Stimulated activated memory B cell treated with anti-CD40 and anti-IgM and Interleukin-4, amounts not matched to agents 10 μg/mL and 1 μg/mL and 100 μg/mL, for 72 hours (primary cell): ENCODE data around the gene COG5.
"Not testable (repeated sequence)": the region's sequence is repeated elsewhere in the genome, so short reads cannot be mapped to it uniquely, and the experiment has no call there.

Source experiments
- ATAC-seq: fragments of 150-1000 bp; cut with Tn5 transposase; 2 replicates; pipeline ENCODE4 v1.10.0; 2021
- H3K27ac Mint-ChIP-seq: one replicate; pipeline ENCODE4 v1.8.0; 2022; ENCODE audit warnings: mild to moderate bottlenecking, mixed read lengths
- H3K27me3 Mint-ChIP-seq: one replicate; pipeline ENCODE4 v1.8.0; 2022; ENCODE audit warnings: mixed read lengths
- H3K36me3 Mint-ChIP-seq: one replicate; pipeline ENCODE4 v1.8.0; 2022; ENCODE audit warnings: mixed read lengths
- H3K4me1 Mint-ChIP-seq: one replicate; pipeline ENCODE4 v1.8.0; 2022; ENCODE audit warnings: mixed read lengths
- H3K4me3 Mint-ChIP-seq: one replicate; pipeline ENCODE4 v1.8.0; 2022; ENCODE audit warnings: mild to moderate bottlenecking, moderate library complexity, mixed read lengths
- H3K9me3 Mint-ChIP-seq: one replicate; pipeline ENCODE4 v1.8.0; 2022; ENCODE audit warnings: mixed read lengths

Gene COG5

GRCh38 chr7:107251963-107252362 lies 311.8 kb downstream of the COG5 start:
- no peaks in the 10 kb centered on the region for H3K27me3 Mint-ChIP-seq
- H3K9me3 Mint-ChIP-seq, result peaks cover 8% of the 10 kb centered on the region
- H3K36me3 Mint-ChIP-seq, result peaks cover 36% of the 10 kb centered on the region
- H3K4me3 Mint-ChIP-seq, result no peak overlapping the region
- no peak for ATAC-seq
- no peak overlapping the region for H3K27ac Mint-ChIP-seq
- H3K4me1 Mint-ChIP-seq, result peaks cover 11% of the 10 kb centered on the region

- H3K36me3 Mint-ChIP-seq, result peaks cover 62% of the 10 kb centered on the region
- H3K27ac Mint-ChIP-seq, result no peak overlapping the region
- no peaks in the 10 kb centered on the region for H3K27me3 Mint-ChIP-seq
- peaks cover 9% of the 10 kb centered on the region for H3K4me1 Mint-ChIP-seq
- ATAC-seq, result no peak
- peaks cover 26% of the 10 kb centered on the region for H3K9me3 Mint-ChIP-seq
- H3K4me3 Mint-ChIP-seq, result no peak overlapping the region
These were observed 315.0 kb downstream of the COG5 start for GRCh38 chr7:107248551-107249316.

GRCh38 chr7:107246836-107247235 lies 316.9 kb downstream of the COG5 start:
- not testable (repeated sequence) for H3K27ac Mint-ChIP-seq, ATAC-seq, H3K27me3 Mint-ChIP-seq, H3K4me3 Mint-ChIP-seq, H3K4me1 Mint-ChIP-seq
- H3K36me3 Mint-ChIP-seq, result peaks cover 76% of the 10 kb centered on the region
- peaks cover 26% of the 10 kb centered on the region for H3K9me3 Mint-ChIP-seq

GRCh38 chr7:107244613-107245012 lies 319.1 kb downstream of the COG5 start:
- Mint-ChIP-seq H3K27ac (no peak overlapping the region), H3K4me3 (no peak overlapping the region), H3K4me1 (peaks cover 5% of the 10 kb centered on the region)

GRCh38 chr7:107242267-107242666 lies 321.5 kb downstream of the COG5 start:
- Mint-ChIP-seq H3K27ac (no peak overlapping the region), H3K9me3 (peaks cover 21% of the 10 kb centered on the region), H3K4me3 (no peak overlapping the region), H3K27me3 (no peaks in the 10 kb centered on the region), H3K36me3 (peaks cover 69% of the 10 kb centered on the region), H3K4me1 (no peaks in the 10 kb centered on the region)
- ATAC-seq, result no peak

More at GRCh38 chr7:107244613-107245012, 319.1 kb downstream of the COG5 start:
- ATAC-seq, result no peak
- peaks cover 77% of the 10 kb centered on the region for H3K36me3 Mint-ChIP-seq
- H3K9me3 Mint-ChIP-seq, result peaks cover 26% of the 10 kb centered on the region
- H3K27me3 Mint-ChIP-seq, result no peaks in the 10 kb centered on the region

- Mint-ChIP-seq H3K27ac (no peak overlapping the region), H3K27me3 (no peaks in the 10 kb centered on the region), H3K4me3 (no peak overlapping the region), H3K4me1 (peaks cover 6% of the 10 kb centered on the region), H3K9me3 (no peaks in the 10 kb centered on the region), H3K36me3 (peaks cover 29% of the 10 kb centered on the region)
- ATAC-seq, result no peak
These were observed 326.3 kb downstream of the COG5 start for GRCh38 chr7:107237451-107237850.

GRCh38 chr7:107236862-107237261 lies 326.9 kb downstream of the COG5 start:
- Mint-ChIP-seq H3K36me3 (peaks cover 24% of the 10 kb centered on the region), H3K4me3 (no peak overlapping the region), H3K27ac (no peak overlapping the region), H3K9me3 (no peaks in the 10 kb centered on the region), H3K4me1 (peaks cover 6% of the 10 kb centered on the region), H3K27me3 (no peaks in the 10 kb centered on the region)
- ATAC-seq, result no peak

- peak overlapping the region; percentile 17 for H3K27ac Mint-ChIP-seq
- H3K9me3 Mint-ChIP-seq, result no peaks in the 10 kb centered on the region
- H3K4me1 Mint-ChIP-seq, result peaks cover 6% of the 10 kb centered on the region
- no peak for ATAC-seq
- no peak overlapping the region for H3K4me3 Mint-ChIP-seq
- H3K36me3 Mint-ChIP-seq, result peaks cover 22% of the 10 kb centered on the region
- H3K27me3 Mint-ChIP-seq, result no peaks in the 10 kb centered on the region
These were observed 329.3 kb downstream of the COG5 start for GRCh38 chr7:107234436-107234835.

- Mint-ChIP-seq H3K36me3 (peaks cover 25% of the 10 kb centered on the region), H3K4me1 (peaks cover 6% of the 10 kb centered on the region), H3K9me3 (no peaks in the 10 kb centered on the region), H3K27me3 (no peaks in the 10 kb centered on the region), H3K4me3 (no peak overlapping the region), H3K27ac (peak overlapping the region; percentile 17)
- ATAC-seq, result no peak
These were observed 329.7 kb downstream of the COG5 start for GRCh38 chr7:107233981-107234380.

- Mint-ChIP-seq H3K9me3 (no peaks in the 10 kb centered on the region), H3K4me1 (peaks cover 6% of the 10 kb centered on the region), H3K27ac (no peak overlapping the region), H3K36me3 (peaks cover 26% of the 10 kb centered on the region), H3K27me3 (no peaks in the 10 kb centered on the region), H3K4me3 (no peak overlapping the region)
- ATAC-seq, result no peak
These were observed 330.5 kb downstream of the COG5 start for GRCh38 chr7:107233174-107233573.

GRCh38 chr7:107232568-107233090 lies 331.1 kb downstream of the COG5 start:
- Mint-ChIP-seq H3K9me3 (no peaks in the 10 kb centered on the region), H3K27ac (no peak overlapping the region), H3K4me1 (peaks cover 6% of the 10 kb centered on the region), H3K36me3 (peaks cover 22% of the 10 kb centered on the region), H3K4me3 (no peak overlapping the region), H3K27me3 (no peaks in the 10 kb centered on the region)
- no peak for ATAC-seq

GRCh38 chr7:107230334-107230733 lies 333.4 kb downstream of the COG5 start:
- Mint-ChIP-seq H3K9me3 (no peaks in the 10 kb centered on the region), H3K4me1 (peaks cover 6% of the 10 kb centered on the region), H3K36me3 (peaks cover 22% of the 10 kb centered on the region), H3K27ac (no peak overlapping the region), H3K4me3 (no peak overlapping the region), H3K27me3 (no peaks in the 10 kb centered on the region)
- no peak for ATAC-seq

- H3K36me3 Mint-ChIP-seq, result peaks cover 24% of the 10 kb centered on the region
- no peak for ATAC-seq
These were observed 335.4 kb downstream of the COG5 start for GRCh38 chr7:107228291-107228690.

GRCh38 chr7:107224374-107225223 lies 339.1 kb downstream of the COG5 start:
- Mint-ChIP-seq H3K27ac (no peak overlapping the region), H3K36me3 (peaks cover 25% of the 10 kb centered on the region), H3K9me3 (peaks cover under 1% of the 10 kb centered on the region), H3K4me1 (no peaks in the 10 kb centered on the region), H3K4me3 (no peak overlapping the region), H3K27me3 (no peaks in the 10 kb centered on the region)
- no peak for ATAC-seq

More at GRCh38 chr7:107228291-107228690, 335.4 kb downstream of the COG5 start:
- Mint-ChIP-seq H3K4me3 (no peak overlapping the region), H3K27me3 (no peaks in the 10 kb centered on the region), H3K4me1 (no peaks in the 10 kb centered on the region), H3K27ac (no peak overlapping the region), H3K9me3 (no peaks in the 10 kb centered on the region)

GRCh38 chr7:107220806-107221205 lies 342.9 kb downstream of the COG5 start:
- H3K4me1 Mint-ChIP-seq, H3K27ac Mint-ChIP-seq, H3K9me3 Mint-ChIP-seq, H3K27me3 Mint-ChIP-seq, H3K4me3 Mint-ChIP-seq, ATAC-seq: not testable (repeated sequence)
- H3K36me3 Mint-ChIP-seq, result peaks cover 52% of the 10 kb centered on the region
